Stimulated activated CD8-positive, alpha-beta memory T cell treated with anti-CD3 and anti-CD28 coated beads, Interleukin-12 subunit alpha, Interleukin-12 subunit beta, amount 100 ng/mL, for 24 hours (primary cell): Measurements from ENCODE around the gene LILRB3.
"Not testable (repeated sequence)": the region's sequence is repeated elsewhere in the genome, so short reads cannot be mapped to it uniquely, and the experiment has no call there.

Source experiments
- DNase-seq: peaks from one replicate; pipeline ENCODE4 v3.0.0-alpha.2; 2020; ENCODE audit errors: extremely low read depth

The LILRB3 gene

GRCh38 chr19:54222474-54223276 is at the start of gene LILRB3:
LILRB3 (minus strand) TSS chr19:54223007; CDS start chr19:54222976, 31 bp downstream.
- DNase-seq, result not testable (repeated sequence)

- not testable (repeated sequence) for DNase-seq
Observed at GRCh38 chr19:54272181-54272580, 49.4 kb upstream of the LILRB3 start.

- not testable (repeated sequence) for DNase-seq
Observed at GRCh38 chr19:54271587-54271986, 48.8 kb upstream of the LILRB3 start.

GRCh38 chr19:54271106-54271505 is 48.3 kb upstream of the LILRB3 start:
- DNase-seq, result no peak

GRCh38 chr19:54268936-54269335 is 46.1 kb upstream of the LILRB3 start:
- DNase-seq, result no peak

- peak; percentile 31 for DNase-seq
Observed at GRCh38 chr19:54266133-54266532, 43.3 kb upstream of the LILRB3 start.

GRCh38 chr19:54262470-54262869 is 39.7 kb upstream of the LILRB3 start:
- no peak for DNase-seq

- no peak for DNase-seq
Observed at GRCh38 chr19:54262066-54262465, 39.3 kb upstream of the LILRB3 start.

GRCh38 chr19:54257116-54257480 is 34.3 kb upstream of the LILRB3 start, which contains the start of gene LILRB5:
LILRB5 (minus strand) TSS chr19:54257273; CDS start chr19:54257193, 80 bp downstream.
- DNase-seq, result no peak

- DNase-seq, result no peak
Observed at GRCh38 chr19:54256250-54257115, 33.7 kb upstream of the LILRB3 start.

GRCh38 chr19:54255105-54255775 is 32.4 kb upstream of the LILRB3 start:
- no peak for DNase-seq

- DNase-seq, result no peak
Observed at GRCh38 chr19:54254195-54254906, 31.5 kb upstream of the LILRB3 start.

GRCh38 chr19:54253331-54254194 is 30.8 kb upstream of the LILRB3 start:
- no peak for DNase-seq

GRCh38 chr19:54252845-54253244 is 30.0 kb upstream of the LILRB3 start:
- DNase-seq, result no peak

GRCh38 chr19:54252243-54252642 is 29.4 kb upstream of the LILRB3 start:
- DNase-seq, result no peak

- no peak for DNase-seq
Observed at GRCh38 chr19:54248016-54248601, 25.3 kb upstream of the LILRB3 start.

GRCh38 chr19:54247106-54247930 is 24.5 kb upstream of the LILRB3 start:
- no peak for DNase-seq

GRCh38 chr19:54245936-54246335 is 23.1 kb upstream of the LILRB3 start:
- no peak for DNase-seq

GRCh38 chr19:54243809-54244208 is 21.0 kb upstream of the LILRB3 start:
- not testable (repeated sequence) for DNase-seq
